ENCODE measurements around the gene MFSD2A. TPM values are rescaled to one million over a fixed set of nuclear protein-coding genes. Genes with fewer than 3 reads are reported as not detected.

Gene MFSD2A
- total RNA-seq, 1 donor from 2014 or later, result 110 TPM

GRCh38 chr1:39936724-39937491 lies 18.0 kb upstream of the MFSD2A start:
- H3K36me3 ChIP-seq, result no peaks in the 10 kb centered on the region
- no peaks in the 10 kb centered on the region for H3K9me3 ChIP-seq
- peak overlapping the region; percentile 69 for H3K27ac ChIP-seq
- ATAC-seq (peak in 1 of 2 donors; percentile 23), DNase-seq (no peak)
- no peak for TF ChIP-seq CTCF (IDR thresholded peaks at IDR 0.05)
- intact Hi-C loops (cut with DNase I), result no loop called here
- no peaks in the 10 kb centered on the region for H3K27me3 ChIP-seq (ENCODE audit: low read depth)
- peaks cover 60% of the 10 kb centered on the region for H3K4me1 ChIP-seq
- peak overlapping the region; percentile 14 for H3K4me3 ChIP-seq

- H3K9me3 ChIP-seq, result no peaks in the 10 kb centered on the region
- no peak overlapping the region for H3K27ac ChIP-seq
- no peaks in the 10 kb centered on the region for H3K36me3 ChIP-seq
- no peak overlapping the region for H3K4me3 ChIP-seq
- no peak for DNase-seq
- TF ChIP-seq CTCF (IDR thresholded peaks at IDR 0.05), result no peak
- intact Hi-C loops (cut with DNase I), result no loop called here
- no peak for ATAC-seq
- H3K27me3 ChIP-seq (ENCODE audit: low read depth), result no peaks in the 10 kb centered on the region
- H3K4me1 ChIP-seq, result peaks cover 49% of the 10 kb centered on the region
These were observed 16.1 kb upstream of the MFSD2A start for GRCh38 chr1:39938856-39939255.

GRCh38 chr1:39940253-39940652 lies 14.7 kb upstream of the MFSD2A start:
- ATAC-seq, result peak in 1 of 2 donors; percentile 37
- H3K4me1 ChIP-seq, result peaks cover 37% of the 10 kb centered on the region
- no peak overlapping the region for H3K4me3 ChIP-seq
- no peaks in the 10 kb centered on the region for H3K36me3 ChIP-seq
- peak; percentile 62 for DNase-seq
- H3K27ac ChIP-seq, result peak overlapping the region; percentile 41
- TF ChIP-seq CTCF (IDR thresholded peaks at IDR 0.05), result no peak
- no peaks in the 10 kb centered on the region for H3K9me3 ChIP-seq
- H3K27me3 ChIP-seq (ENCODE audit: low read depth), result no peaks in the 10 kb centered on the region
- intact Hi-C loops (cut with DNase I), result no loop called here

- no peaks in the 10 kb centered on the region for H3K9me3 ChIP-seq
- peak; percentile 81 to 83 for ATAC-seq
- no peaks in the 10 kb centered on the region for H3K36me3 ChIP-seq
- no peak overlapping the region for H3K4me3 ChIP-seq
- no peak for TF ChIP-seq CTCF (IDR thresholded peaks at IDR 0.05)
- no peak for DNase-seq
- intact Hi-C loops (cut with DNase I), result no loop called here
- H3K4me1 ChIP-seq, result peaks cover 30% of the 10 kb centered on the region
- H3K27ac ChIP-seq, result peak overlapping the region; percentile 41
- H3K27me3 ChIP-seq (ENCODE audit: low read depth), result no peaks in the 10 kb centered on the region
These were observed 13.7 kb upstream of the MFSD2A start for GRCh38 chr1:39940980-39941871.

GRCh38 chr1:39943471-39944290 lies 11.3 kb upstream of the MFSD2A start:
- ATAC-seq (peak in 1 of 2 donors; percentile 21), DNase-seq (no peak)

More at GRCh38 chr1:39943471-39944290, 11.3 kb upstream of the MFSD2A start:
- H3K4me3 ChIP-seq, result no peak overlapping the region
- peaks cover 18% of the 10 kb centered on the region for H3K4me1 ChIP-seq
- H3K36me3 ChIP-seq, result no peaks in the 10 kb centered on the region
- intact Hi-C loops (cut with DNase I), result no loop called here
- no peak overlapping the region for H3K27ac ChIP-seq
- H3K27me3 ChIP-seq (ENCODE audit: low read depth), result no peaks in the 10 kb centered on the region
- no peaks in the 10 kb centered on the region for H3K9me3 ChIP-seq
- TF ChIP-seq CTCF (IDR thresholded peaks at IDR 0.05), result no peak

Data from lower lobe of right lung (tissue), 2 donors.